Thyroid gland (tissue), 4 donors: Measurements from ENCODE around the gene ACADM. TPM values are rescaled to one million over a fixed set of nuclear protein-coding genes. Genes with fewer than 3 reads are reported as not detected.

Experiments used
- DNase-seq, 2 donors: peaks; one replicate each; pipeline ENCODE4 v3.0.0-alpha.2; 2019
- H3K27ac ChIP-seq, 3 donors: fragments of 200-600 bp; sonication (generic); 1 replicate in 2 of 3; 2 replicates in 1 of 3; pipeline ENCODE4 v1.5.1; 2016 to 2019; ENCODE audit warnings: mild to moderate bottlenecking in 1 of 3, moderate library complexity in 1 of 3
- H3K27me3 ChIP-seq: fragments of 200-600 bp; sonication (generic); one replicate; pipeline ENCODE4 v1.5.1; 2019
- H3K36me3 ChIP-seq, 2 donors: fragments of 200-600 bp; sonication (generic); one replicate each; pipeline ENCODE4 v1.5.1; 2016 to 2019
- H3K4me1 ChIP-seq, 2 donors: fragments of 200-600 bp; sonication (generic); one replicate each; pipeline ENCODE4 v1.5.1; 2017 to 2019
- H3K4me3 ChIP-seq, 3 donors: fragments of 200-600 bp; sonication (generic); replicated peaks in 1 of 3; 1 replicate in 2 of 3; 2 replicates in 1 of 3; pipeline ENCODE4 v1.5.1; 2016; ENCODE audit warnings: mild to moderate bottlenecking in 1 of 3
- H3K9me3 ChIP-seq: fragments of 200-600 bp; sonication (generic); one replicate; pipeline ENCODE4 v1.5.1; 2017
- CTCF ChIP-seq, 6 experiments: fragments of 200-600 bp in 3 of 6; fragments of 450-650 bp in 3 of 6; sonication (generic) in 3 of 6; IDR thresholded peaks; one replicate each; pipeline ENCODE4 v1.5.1; 2016 to 2019; ENCODE audit warnings: antibody characterized with exemption in 6 of 6, mild to moderate bottlenecking in 2 of 6, inconsistent platforms in 1 of 6, moderate library complexity in 1 of 6
- POLR2A ChIP-seq, 2 donors: fragments of 450-650 bp; IDR thresholded peaks; one replicate each; pipeline ENCODE4 v1.6.1; 2017; ENCODE audit warnings: antibody characterized with exemption in 2 of 2, mild to moderate bottlenecking in 2 of 2, moderate library complexity in 1 of 2
- WGBS, 2 donors: methylation state at CpG; one replicate each; pipeline ENCODE4 v1.1.5; 2017; 5-methylcytosine and 5-hydroxymethylcytosine counted together
- intact Hi-C: fragments of 100-400 bp; cut with DNase I; formaldehyde crosslinking; loops from one replicate; pipeline ENCODE4 v1.15.1; 2023
- total RNA-seq, 4 donors: library from RNA; depleted of rRNA; stranded (reverse); fragments of >200 nt; gene quantifications; one replicate each; pipeline ENCODE4 v1.2.3, GENCODE V29; 2016

The ACADM gene
- total RNA-seq, 4 donors from 2014 or later: 65.3 to 69.9 (median 68.7) TPM

- TF ChIP-seq POLR2A (IDR thresholded peaks at IDR 0.05) (no peak), CTCF (IDR thresholded peaks at IDR 0.05) (no peak)
- H3K36me3 ChIP-seq: no peaks in the 10 kb centered on the region
- WGBS, 2 donors: 75 to 80% methylated on average over 3 of the region's 3 CpGs
- H3K4me3 ChIP-seq: no peak overlapping the region
- no peaks in the 10 kb centered on the region for H3K27me3 ChIP-seq
- no peaks in the 10 kb centered on the region for H3K4me1 ChIP-seq
- H3K9me3 ChIP-seq: no peaks in the 10 kb centered on the region
- DNase-seq: no peak
- H3K27ac ChIP-seq: no peak overlapping the region
- intact Hi-C loops: no loop called here
These were observed 28.5 kb upstream of the ACADM start for GRCh38 chr1:75696000-75696399.

GRCh38 chr1:75707191-75707590, 17.3 kb upstream of the ACADM start:
- Histone ChIP-seq H3K4me1 (no peaks in the 10 kb centered on the region), H3K27me3 (no peaks in the 10 kb centered on the region), H3K36me3 (no peaks in the 10 kb centered on the region), H3K27ac (no peak overlapping the region), H3K4me3 (no peak overlapping the region), H3K9me3 (no peaks in the 10 kb centered on the region)
- DNase-seq: no peak
- WGBS, 2 donors: 45 to 49% methylated on average over 2 of the region's 2 CpGs
- intact Hi-C loops: no loop called here
- TF ChIP-seq CTCF (IDR thresholded peaks at IDR 0.05) (no peak), POLR2A (IDR thresholded peaks at IDR 0.05) (no peak)

- no peak for DNase-seq
- H3K27ac ChIP-seq: no peak overlapping the region
- H3K36me3 ChIP-seq: no peaks in the 10 kb centered on the region
- no peaks in the 10 kb centered on the region for H3K4me1 ChIP-seq
- intact Hi-C loops: no loop called here
- H3K4me3 ChIP-seq: no peak overlapping the region
- no peaks in the 10 kb centered on the region for H3K27me3 ChIP-seq
- TF ChIP-seq CTCF (IDR thresholded peaks at IDR 0.05) (no peak), POLR2A (IDR thresholded peaks at IDR 0.05) (no peak)
- 84% methylated on average over 2 of the region's 2 CpGs for WGBS, 2 donors
- no peaks in the 10 kb centered on the region for H3K9me3 ChIP-seq
These were observed 15.6 kb upstream of the ACADM start for GRCh38 chr1:75708910-75709309.

GRCh38 chr1:75710832-75711231, 13.7 kb upstream of the ACADM start:
- no peak for TF ChIP-seq CTCF (IDR thresholded peaks at IDR 0.05)
- TF ChIP-seq POLR2A (IDR thresholded peaks at IDR 0.05): no peak
- DNase-seq: no peak
- Histone ChIP-seq H3K4me1 (no peaks in the 10 kb centered on the region), H3K36me3 (no peaks in the 10 kb centered on the region), H3K27ac (no peak overlapping the region), H3K27me3 (no peaks in the 10 kb centered on the region), H3K4me3 (no peak overlapping the region), H3K9me3 (no peaks in the 10 kb centered on the region)
- intact Hi-C loops: no loop called here

- Histone ChIP-seq H3K27ac (no peak overlapping the region), H3K27me3 (no peaks in the 10 kb centered on the region), H3K36me3 (no peaks in the 10 kb centered on the region), H3K4me3 (no peak overlapping the region), H3K4me1 (no peaks in the 10 kb centered on the region), H3K9me3 (no peaks in the 10 kb centered on the region)
- DNase-seq: no peak
- intact Hi-C loops: no loop called here
- no peak for TF ChIP-seq CTCF (IDR thresholded peaks at IDR 0.05)
- TF ChIP-seq POLR2A (IDR thresholded peaks at IDR 0.05): no peak
These were observed 12.7 kb upstream of the ACADM start for GRCh38 chr1:75711846-75712245.
